HEK293 (cell line): ENCODE data around the gene ODAD3.

Experiments used
- KLF16 ChIP-seq: fragments of 450-650 bp; formaldehyde crosslinking; IDR thresholded peaks from 2 replicates; pipeline ENCODE4 v1.5.1; 2017; ENCODE audit warnings: missing biosample characterization, missing genetic modification characterization
- KLF7 ChIP-seq: fragments of 450-650 bp; formaldehyde crosslinking; IDR thresholded peaks from 2 replicates; pipeline ENCODE4 v1.5.1; 2016; ENCODE audit warnings: missing biosample characterization, missing genetic modification characterization, borderline replicate concordance
- KLF8 ChIP-seq: fragments of 450-650 bp; formaldehyde crosslinking; IDR thresholded peaks from 2 replicates; pipeline ENCODE4 v1.5.1; 2016; ENCODE audit warnings: missing biosample characterization, missing genetic modification characterization
- KLF9 ChIP-seq: fragments of 450-650 bp; formaldehyde crosslinking; IDR thresholded peaks from 2 replicates; pipeline ENCODE4 v1.5.1; 2016; ENCODE audit warnings: missing biosample characterization, missing genetic modification characterization, low read depth
- OVOL3 ChIP-seq: fragments of 450-650 bp; formaldehyde crosslinking; IDR thresholded peaks from 2 replicates; pipeline ENCODE4 v1.5.1; 2016; ENCODE audit warnings: missing biosample characterization, missing genetic modification characterization
- PATZ1 ChIP-seq: fragments of 450-650 bp; formaldehyde crosslinking; IDR thresholded peaks from 2 replicates; pipeline ENCODE4 v1.5.1; 2016; ENCODE audit warnings: missing biosample characterization, missing genetic modification characterization
- PRDM10 ChIP-seq: fragments of 450-650 bp; formaldehyde crosslinking; IDR thresholded peaks from 2 replicates; pipeline ENCODE4 v1.5.1; 2016; ENCODE audit warnings: missing biosample characterization, missing genetic modification characterization
- SP2 ChIP-seq: fragments of 450-650 bp; formaldehyde crosslinking; IDR thresholded peaks from 2 replicates; pipeline ENCODE4 v1.5.1; 2016; ENCODE audit warnings: missing biosample characterization, missing genetic modification characterization
- SP7 ChIP-seq: fragments of 450-650 bp; formaldehyde crosslinking; IDR thresholded peaks from 2 replicates; pipeline ENCODE4 v1.5.1; 2016; ENCODE audit warnings: missing biosample characterization, missing genetic modification characterization
- WT1 ChIP-seq: fragments of 450-650 bp; formaldehyde crosslinking; IDR thresholded peaks from 2 replicates; pipeline ENCODE4 v1.5.1; 2016; ENCODE audit warnings: missing biosample characterization, missing genetic modification characterization
- ZBTB26 ChIP-seq: fragments of 450-650 bp; formaldehyde crosslinking; optimal IDR thresholded peaks from 2 replicates; pipeline ENCODE3; 2016; ENCODE audit warnings: missing biosample characterization, mild to moderate bottlenecking, missing genetic modification characterization
- ZBTB48 ChIP-seq: fragments of 450-650 bp; formaldehyde crosslinking; IDR thresholded peaks from 2 replicates; pipeline ENCODE4 v1.5.1; 2016; ENCODE audit warnings: missing biosample characterization, missing genetic modification characterization
- ZIC2 ChIP-seq: fragments of 450-650 bp; formaldehyde crosslinking; IDR thresholded peaks from 2 replicates; pipeline ENCODE4 v1.5.1; 2016; ENCODE audit warnings: missing biosample characterization, missing genetic modification characterization
- ZNF121 ChIP-seq: fragments of 450-650 bp; formaldehyde crosslinking; IDR thresholded peaks from 2 replicates; pipeline ENCODE4 v1.5.1; 2016; ENCODE audit warnings: missing biosample characterization, missing genetic modification characterization
- ZNF221 ChIP-seq: fragments of 450-650 bp; formaldehyde crosslinking; IDR thresholded peaks from 2 replicates; pipeline ENCODE4 v1.5.1; 2017; ENCODE audit warnings: missing biosample characterization, missing genetic modification characterization, borderline replicate concordance
- ZNF266 ChIP-seq: fragments of 450-650 bp; formaldehyde crosslinking; IDR thresholded peaks from 2 replicates; pipeline ENCODE4 v1.5.1; 2016; ENCODE audit warnings: missing biosample characterization, missing genetic modification characterization, low read depth
- ZNF335 ChIP-seq: fragments of 450-650 bp; formaldehyde crosslinking; conservative IDR thresholded peaks from 2 replicates; pipeline ENCODE4 v1.5.1; 2016; ENCODE audit warnings: missing biosample characterization, missing genetic modification characterization
- ZNF354C ChIP-seq: fragments of 450-650 bp; formaldehyde crosslinking; IDR thresholded peaks from 2 replicates; pipeline ENCODE4 v1.5.1; 2016; ENCODE audit warnings: missing biosample characterization, missing genetic modification characterization, low read depth, borderline replicate concordance
- ZNF366 ChIP-seq: fragments of 450-650 bp; formaldehyde crosslinking; conservative IDR thresholded peaks from 2 replicates; pipeline ENCODE4 v1.5.1; 2016; ENCODE audit warnings: missing biosample characterization, missing genetic modification characterization
- ZNF404 ChIP-seq: fragments of 450-650 bp; formaldehyde crosslinking; IDR thresholded peaks from 2 replicates; pipeline ENCODE4 v1.5.1; 2017; ENCODE audit warnings: missing biosample characterization, missing genetic modification characterization
- ZNF513 ChIP-seq: fragments of 450-650 bp; IDR thresholded peaks from 2 replicates; pipeline ENCODE4 v1.5.1; 2018; ENCODE audit warnings: missing biosample characterization, missing genetic modification characterization
- ZNF529 ChIP-seq: fragments of 450-650 bp; formaldehyde crosslinking; IDR thresholded peaks from 2 replicates; pipeline ENCODE4 v1.5.1; 2017; ENCODE audit warnings: missing genetic modification characterization, missing biosample characterization; ENCODE audit not compliant: insufficient replicate concordance
- ZNF530 ChIP-seq: fragments of 450-650 bp; formaldehyde crosslinking; IDR thresholded peaks from 2 replicates; pipeline ENCODE4 v1.5.1; 2016; ENCODE audit warnings: low read depth, missing biosample characterization, missing genetic modification characterization
- ZNF561 ChIP-seq: fragments of 450-650 bp; IDR thresholded peaks from 2 replicates; pipeline ENCODE4 v1.5.1; 2018; ENCODE audit warnings: missing biosample characterization, missing genetic modification characterization, borderline replicate concordance
- ZNF621 ChIP-seq: fragments of 450-650 bp; formaldehyde crosslinking; IDR thresholded peaks from 2 replicates; pipeline ENCODE4 v1.5.1; 2017; ENCODE audit warnings: missing biosample characterization, missing genetic modification characterization
- ZNF692 ChIP-seq: fragments of 450-650 bp; formaldehyde crosslinking; IDR thresholded peaks from 2 replicates; pipeline ENCODE4 v1.5.1; 2016; ENCODE audit warnings: missing biosample characterization, missing genetic modification characterization
- ZNF701 ChIP-seq: fragments of 450-650 bp; formaldehyde crosslinking; IDR thresholded peaks from 2 replicates; pipeline ENCODE4 v1.5.1; 2016; ENCODE audit warnings: missing biosample characterization, missing genetic modification characterization
- ZNF785 ChIP-seq: fragments of 450-650 bp; formaldehyde crosslinking; IDR thresholded peaks from 2 replicates; pipeline ENCODE4 v1.5.1; 2016; ENCODE audit warnings: missing biosample characterization, missing genetic modification characterization
- ZNF791 ChIP-seq: fragments of 450-650 bp; formaldehyde crosslinking; IDR thresholded peaks from 2 replicates; pipeline ENCODE4 v1.5.1; 2016; ENCODE audit warnings: missing biosample characterization, missing genetic modification characterization
- ZSCAN23 ChIP-seq: fragments of 450-650 bp; formaldehyde crosslinking; IDR thresholded peaks from 2 replicates; pipeline ENCODE4 v1.5.1; 2016; ENCODE audit warnings: missing biosample characterization, missing genetic modification characterization

ODAD3 gene

GRCh38 chr19:11420429-11421370, 14.2 kb downstream of the ODAD3 start (continued):
- TF ChIP-seq ZNF561 (0 out of 2 replicates have a peak, but pooled peaks have one; percentile 20), WT1 (peak; percentile 54), KLF9 (peak; percentile 45; the same call in 1 of the 2 replicates), KLF7 (tag by site-specific recombination) (no peak), ZNF785 (no peak), SP7 (tag by site-specific recombination) (peak; percentile 22; the same call in 1 of the 2 replicates), ZNF335 (tag by site-specific recombination) (peak; percentile 27; the same call in 1 of the 2 replicates), ZNF529 (tag by site-specific recombination) (no peak), ZBTB26 (tag by site-specific recombination) (no peak), ZSCAN23 (no peak), SP2 (tag by site-specific recombination) (peak; percentile 37; the same call in 1 of the 2 replicates), KLF16 (tag by site-specific recombination) (no peak), ZIC2 (tag by site-specific recombination) (0 out of 2 replicates have a peak, but pooled peaks have one; percentile 17), ZNF791 (no peak), PATZ1 (peak; percentile 50), ZNF366 (tag by site-specific recombination) (peak; percentile 21; the same call in 1 of the 2 replicates), ZNF530 (no peak), ZNF354C (tag by site-specific recombination) (no peak), ZNF404 (tag by site-specific recombination) (no peak), ZNF513 (0 out of 2 replicates have a peak, but pooled peaks have one; percentile 41), ZNF121 (tag by site-specific recombination) (no peak), PRDM10 (tag by site-specific recombination) (peak; percentile 49), OVOL3 (tag by site-specific recombination) (no peak), ZBTB48 (peak; percentile 65; the same call in 1 of the 2 replicates), ZNF266 (tag by site-specific recombination) (no peak), ZNF621 (tag by site-specific recombination) (no peak), KLF8 (tag by site-specific recombination) (no peak), ZNF701 (no peak), ZNF221 (tag by site-specific recombination) (no peak), ZNF692 (tag by site-specific recombination) (peak; percentile 49; the same call in 1 of the 2 replicates)
